Measurements from ENCODE around the gene SNX13. TPM values are rescaled to one million over a fixed set of nuclear protein-coding genes. Genes with fewer than 3 reads are reported as not detected.
A peak's percentile ranks its signal among the peaks of the same experiment; 100 is the strongest.

The SNX13 gene
- total and polyA plus RNA-seq, 2 of the 4 experiments (the other 2 are of a cell fraction): 9.0 to 24.9 TPM

DNA sequence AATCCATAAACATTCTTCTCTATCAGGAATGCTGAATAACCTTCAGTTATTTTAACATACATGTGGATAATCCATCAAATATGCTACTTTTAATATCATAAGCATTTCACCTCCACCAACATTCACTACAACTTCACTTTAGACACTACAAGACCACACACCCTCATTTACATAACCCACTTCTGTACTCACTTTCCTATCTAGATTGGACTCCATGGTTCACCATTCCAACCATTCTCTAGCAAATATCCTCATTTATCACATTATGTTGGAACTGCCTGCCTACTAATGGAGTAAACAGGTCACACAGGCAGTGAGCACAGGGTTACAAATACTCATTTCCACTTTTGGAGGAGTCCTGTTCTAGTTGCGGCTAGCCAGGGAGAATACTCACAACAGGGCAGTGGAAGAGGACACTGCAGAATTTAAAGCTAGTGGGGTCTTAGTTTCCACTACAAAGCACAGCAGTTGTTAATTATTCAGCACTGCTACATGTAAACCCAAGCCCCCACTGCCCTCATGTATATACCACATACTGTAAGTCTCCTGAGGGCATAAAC, 18.4 kb downstream of the SNX13 start:
- no CpG with 5 or more reads among the region's 1 CpG for WGBS, 2 experiments (ENCODE audit: extremely low coverage in 2 of 2, insufficient read length in 1 of 2)
- CTCF ChIA-PET: no interaction called here
- no peaks in the 10 kb centered on the region for H3K27me3 ChIP-seq (ENCODE audit: control insufficient read depth, insufficient read depth, low read length)

More for the DNA sequence above, 18.4 kb downstream of the SNX13 start:
- H3K23ac ChIP-seq (ENCODE audit: low read depth, low read length): no peak overlapping the region
- H2BK5ac ChIP-seq (ENCODE audit: low read depth, low read length, poor library complexity, severe bottlenecking): no peak overlapping the region
- no peak overlapping the region for H4K8ac ChIP-seq (ENCODE audit: low read depth in 2 of 2, low read length in 2 of 2)
- no peaks in the 10 kb centered on the region for H3K36me3 ChIP-seq (ENCODE audit: control insufficient read depth, insufficient read depth, low read length)
- H3K9ac ChIP-seq (ENCODE audit: low read depth, low read length): no peak overlapping the region
- H3K18ac ChIP-seq (ENCODE audit: low read depth, low read length): no peak overlapping the region
- no peak overlapping the region for H2AFZ ChIP-seq (replicated peaks; ENCODE audit: low read length, poor library complexity)
- intact Hi-C loops (cut with micrococcal nuclease) (no loop called here), dilution Hi-C loops (cut with HindIII; ENCODE audit: low sequenced_read_pairs, unreplicated experiment) (no loop called here), in situ Hi-C loops (cut with MboI; ENCODE audit: low sequenced_read_pairs) (no loop called here)
- H3K9me1 ChIP-seq (ENCODE audit: insufficient read depth, low read length): no peaks in the 10 kb centered on the region; the same call in 1 of the 2 replicates
- H3K56ac ChIP-seq (ENCODE audit: extremely low read depth, insufficient read depth, low read length): no peak overlapping the region
- H2BK20ac ChIP-seq (ENCODE audit: low read depth, low read length): no peak overlapping the region
- TF ChIP-seq NFE2L2 (IDR thresholded peaks at IDR 0.05; ENCODE audit: low read depth, low read length): no peak
- TF ChIP-seq, protein P1, sequence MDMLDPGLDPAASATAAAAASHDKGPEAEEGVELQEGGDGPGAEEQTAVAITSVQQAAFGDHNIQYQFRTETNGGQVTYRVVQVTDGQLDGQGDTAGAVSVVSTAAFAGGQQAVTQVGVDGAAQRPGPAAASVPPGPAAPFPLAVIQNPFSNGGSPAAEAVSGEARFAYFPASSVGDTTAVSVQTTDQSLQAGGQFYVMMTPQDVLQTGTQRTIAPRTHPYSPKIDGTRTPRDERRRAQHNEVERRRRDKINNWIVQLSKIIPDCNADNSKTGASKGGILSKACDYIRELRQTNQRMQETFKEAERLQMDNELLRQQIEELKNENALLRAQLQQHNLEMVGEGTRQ (IDR thresholded peaks at IDR 0.05; ENCODE audit: low read depth, low read length): no peak
- no peak for TF ChIP-seq CHD1 (IDR thresholded peaks at IDR 0.05; ENCODE audit: low read depth, low read length)
- TF ChIP-seq POLR2A (IDR thresholded peaks at IDR 0.05; ENCODE audit: low read depth, low read length): no peak
- TF ChIP-seq SMC3 (IDR thresholded peaks at IDR 0.05; ENCODE audit: low read depth, low read length): no peak
- no peak for TF ChIP-seq MAFK (IDR thresholded peaks at IDR 0.05; ENCODE audit: low read depth, low read length)
- TF ChIP-seq CEBPB (IDR thresholded peaks at IDR 0.05; ENCODE audit: low read depth, low read length): no peak
- TF ChIP-seq CTCF (conservative IDR thresholded peaks at IDR 0.05; ENCODE audit: low read depth, low read length): no peak
- no peak for TF ChIP-seq MAZ (IDR thresholded peaks at IDR 0.05; ENCODE audit: borderline replicate concordance, low read depth, low read length)
- no peak for TF ChIP-seq BHLHE40 (IDR thresholded peaks at IDR 0.05; ENCODE audit: low read depth, low read length)
- no peak for TF ChIP-seq RFX5 (IDR thresholded peaks at IDR 0.05; ENCODE audit: low read depth, low read length)
- TF ChIP-seq RAD21 (IDR thresholded peaks at IDR 0.05; ENCODE audit: low read length): no peak
- TF ChIP-seq ELK1 (IDR thresholded peaks at IDR 0.05; ENCODE audit: borderline replicate concordance, low read depth, low read length): no peak
- peaks cover 1% of the 10 kb centered on the region; the same call in 1 of the 2 replicates for H3K9me3 ChIP-seq (ENCODE audit: control insufficient read depth, insufficient read depth, low read length)
- H2BK15ac ChIP-seq (ENCODE audit: low read depth, low read length): no peak overlapping the region
- peaks cover 41% of the 10 kb centered on the region for H4K20me1 ChIP-seq (ENCODE audit: insufficient read depth, low read length)
- no peak overlapping the region for H2BK120ac ChIP-seq (ENCODE audit: low read depth, low read length)
- POLR2A ChIA-PET (ENCODE audit: unreplicated experiment): no interaction called here
- no peak overlapping the region for H4K91ac ChIP-seq (ENCODE audit: insufficient read depth, low read depth, low read length)
- H3K4ac ChIP-seq (ENCODE audit: low read depth, low read length): no peak overlapping the region
- H2AK9ac ChIP-seq (replicated peaks; ENCODE audit: low read depth, low read length, poor library complexity): no peak overlapping the region
- ATAC-seq (ENCODE audit: low read depth) (peak; percentile 24; the same call in 1 of the 2 replicates), DNase-seq (no peak)
- H4K5ac ChIP-seq (ENCODE audit: low read depth, low read length): no peak overlapping the region
- no peak overlapping the region for H3K14ac ChIP-seq (replicated peaks; ENCODE audit: low read depth, low read length)
- H2AK5ac ChIP-seq (ENCODE audit: low read depth, low read length): no peak overlapping the region
- no peak overlapping the region for H3K4me3 ChIP-seq (ENCODE audit: insufficient read depth, low read depth, low read length)
- no TSS peak for BruUV-seq (replicated peaks)
- H3K79me1 ChIP-seq (ENCODE audit: low read depth in 1 of 2, low read length in 2 of 2): peaks cover 20 to 50% of the 10 kb centered on the region in 2 experiments; a peak in 3 of 4 replicates
- H3K4me2 ChIP-seq (ENCODE audit: low read depth, low read length): no peak overlapping the region
- peaks cover 4% of the 10 kb centered on the region; the same call in 1 of the 2 replicates for H3K4me1 ChIP-seq (ENCODE audit: control insufficient read depth, insufficient read depth, low read length)
- no peak overlapping the region for H3K27ac ChIP-seq (ENCODE audit: insufficient read depth, low read length)
